Hepatocyte (in vitro differentiated cells): ENCODE measurements around the gene SLC40A1. TPM values are rescaled to one million over a fixed set of nuclear protein-coding genes. Genes with fewer than 3 reads are reported as not detected.

Experiments used
- DNase-seq: peaks from one replicate; pipeline ENCODE4 v3.0.0-alpha.2; 2016; ENCODE audit warnings: low spot score
- H2AFZ ChIP-seq: fragments of 200-600 bp; sonication (generic); 2 replicates; pipeline ENCODE4 v1.6.0; 2016; ENCODE audit warnings: antibody characterized with exemption, mild to moderate bottlenecking
- H3K27ac ChIP-seq: fragments of 200-600 bp; sonication (generic); 2 replicates; pipeline ENCODE4 v1.5.1; 2016; ENCODE audit warnings: mild to moderate bottlenecking
- H3K27me3 ChIP-seq: fragments of 200-600 bp; sonication (generic); 2 replicates; pipeline ENCODE4 v1.6.1; 2016
- H3K36me3 ChIP-seq: fragments of 200-600 bp; sonication (generic); replicated peaks from 2 replicates; pipeline ENCODE4 v1.5.1; 2016; ENCODE audit warnings: low read depth; ENCODE audit not compliant: insufficient read depth
- H3K4me1 ChIP-seq: fragments of 200-600 bp; sonication (generic); 2 replicates; pipeline ENCODE4 v1.5.1; 2016; ENCODE audit warnings: mild to moderate bottlenecking, moderate library complexity; ENCODE audit not compliant: insufficient read depth
- H3K4me2 ChIP-seq: fragments of 200-600 bp; sonication (generic); 2 replicates; pipeline ENCODE4 v1.6.0; 2016
- H3K4me3 ChIP-seq: fragments of 200-600 bp; sonication (generic); 2 replicates; pipeline ENCODE4 v1.5.1; 2016; ENCODE audit warnings: mild to moderate bottlenecking
- H3K79me2 ChIP-seq: fragments of 200-600 bp; sonication (generic); 2 replicates; pipeline ENCODE4 v1.6.0; 2017; ENCODE audit warnings: mild to moderate bottlenecking
- H3K9me2 ChIP-seq: fragments of 200-600 bp; sonication (generic); replicated peaks from 2 replicates; pipeline ENCODE4 v1.6.0; 2017; ENCODE audit warnings: mild to moderate bottlenecking; ENCODE audit not compliant: insufficient read depth
- H3K9me3 ChIP-seq: fragments of 200-600 bp; sonication (generic); 2 replicates; pipeline ENCODE4 v1.5.1; 2016; ENCODE audit warnings: low read depth, mild to moderate bottlenecking
- H4K20me1 ChIP-seq: fragments of 200-600 bp; sonication (generic); 2 replicates; pipeline ENCODE4 v1.6.0; 2016; ENCODE audit warnings: mild to moderate bottlenecking; ENCODE audit not compliant: insufficient read depth, poor library complexity, severe bottlenecking
- CTCF ChIP-seq: fragments of 200-600 bp; sonication (generic); IDR thresholded peaks from 2 replicates; pipeline ENCODE4 v1.5.1; 2016; ENCODE audit warnings: antibody characterized with exemption, mild to moderate bottlenecking; ENCODE audit not compliant: poor library complexity
- EZH2 ChIP-seq: fragments of 200-600 bp; sonication (generic); IDR thresholded peaks from 2 replicates; pipeline ENCODE4 v1.6.1; 2016; ENCODE audit warnings: antibody characterized with exemption, mild to moderate bottlenecking, borderline replicate concordance
- EZH2phosphoT487 ChIP-seq: fragments of 200-600 bp; sonication (generic); IDR thresholded peaks from one replicate; pipeline ENCODE4 v1.6.1; 2018; ENCODE audit warnings: antibody characterized with exemption, mild to moderate bottlenecking, low read depth, moderate library complexity; ENCODE audit not compliant: unreplicated experiment, severe bottlenecking
- WGBS: methylation state at CpG from one replicate; pipeline ENCODE4 v1.1.6; 2016; ENCODE audit warnings: low lambda C conversion rate; ENCODE audit errors: missing lambda C conversion rate; 5-methylcytosine and 5-hydroxymethylcytosine counted together
- polyA plus RNA-seq: library from polyadenylated mRNA; unstranded; fragments of >200 nt; fragmentation: Nextera tagmentation; extraction: Ambion mirVana; gene quantifications from 2 replicates; pipeline ENCODE4 v1.2.1, GENCODE V29; 2016
- total RNA-seq: library from RNA; depleted of rRNA; stranded (reverse); fragments of >200 nt; gene quantifications from 2 replicates; pipeline ENCODE4 v1.2.3, GENCODE V29; 2014

SLC40A1 gene
- total and polyA plus RNA-seq, 2 experiments from 2014 or later = 186 to 225 TPM

GRCh38 chr2:189533288-189534035 lies 47.1 kb downstream of the SLC40A1 start:
- Histone ChIP-seq H3K9me3 (no peaks in the 10 kb centered on the region), H3K79me2 (no peaks in the 10 kb centered on the region), H3K4me1 (peaks cover 18% of the 10 kb centered on the region), H3K4me2 (peak overlapping the region; percentile 19), H3K27me3 (no peaks in the 10 kb centered on the region), H3K9me2 (no peaks in the 10 kb centered on the region), H2AFZ (no peak overlapping the region), H3K4me3 (no peak overlapping the region), H4K20me1 (no peaks in the 10 kb centered on the region), H3K27ac (peak overlapping the region; percentile 90), H3K36me3 (no peaks in the 10 kb centered on the region)
- TF ChIP-seq CTCF (no peak), EZH2 (no peak), EZH2phosphoT487 (no peak)
- WGBS = 77% methylated on average over 6 of the region's 6 CpGs
- peak; percentile 71 for DNase-seq

GRCh38 chr2:189530965-189531637 lies 49.5 kb downstream of the SLC40A1 start:
- Histone ChIP-seq H3K79me2 (no peaks in the 10 kb centered on the region), H3K9me2 (no peaks in the 10 kb centered on the region), H3K4me2 (no peak overlapping the region), H3K27ac (no peak overlapping the region), H4K20me1 (no peaks in the 10 kb centered on the region), H3K36me3 (no peaks in the 10 kb centered on the region), H3K4me1 (peaks cover 26% of the 10 kb centered on the region), H3K9me3 (no peaks in the 10 kb centered on the region), H3K4me3 (no peak overlapping the region), H3K27me3 (no peaks in the 10 kb centered on the region), H2AFZ (no peak overlapping the region)
- TF ChIP-seq EZH2phosphoT487 (no peak), CTCF (no peak), EZH2 (no peak)
- 99% methylated on average over 3 of the region's 3 CpGs for WGBS
- no peak for DNase-seq

GRCh38 chr2:189528617-189529016 lies 52.0 kb downstream of the SLC40A1 start:
- no peaks in the 10 kb centered on the region for H3K36me3 ChIP-seq
- H3K27me3 ChIP-seq = no peaks in the 10 kb centered on the region
- no peak overlapping the region for H2AFZ ChIP-seq
- no peak overlapping the region for H3K27ac ChIP-seq
- H3K9me3 ChIP-seq = no peaks in the 10 kb centered on the region
- H3K4me1 ChIP-seq = peaks cover 14% of the 10 kb centered on the region
- 92% methylated on average over 3 of the region's 3 CpGs for WGBS
- H4K20me1 ChIP-seq = no peaks in the 10 kb centered on the region
- H3K79me2 ChIP-seq = no peaks in the 10 kb centered on the region
- TF ChIP-seq EZH2 = no peak
- TF ChIP-seq EZH2phosphoT487 = no peak
- TF ChIP-seq CTCF = no peak
- no peak overlapping the region for H3K4me2 ChIP-seq
- DNase-seq = no peak
- H3K9me2 ChIP-seq = no peaks in the 10 kb centered on the region
- H3K4me3 ChIP-seq = no peak overlapping the region
